ENCODE measurements around the gene TMEM132D. TPM values are rescaled to one million over a fixed set of nuclear protein-coding genes. Genes with fewer than 3 reads are reported as not detected.

Gene TMEM132D
- total RNA-seq, 1 experiment from 2014 or later = not detected

- H3K27ac ChIP-seq (ENCODE audit: low read depth, low read length, poor library complexity, severe bottlenecking) = no peak overlapping the region
- H3K4me3 ChIP-seq (ENCODE audit: low read depth, low read length, poor library complexity, severe bottlenecking) = no peak overlapping the region
- no peaks in the 10 kb centered on the region for H3K27me3 ChIP-seq (replicated peaks; ENCODE audit: insufficient read depth, low read depth, low read length, poor library complexity)
- intact Hi-C loops (cut with micrococcal nuclease; ENCODE audit: unreplicated experiment) = no loop called here
- POLR2A ChIA-PET (ENCODE audit: low non-redundant PET) = no interaction called here
- CTCF ChIA-PET = no interaction called here
- no peak for TF ChIP-seq CTCF (conservative IDR thresholded peaks at IDR 0.05; ENCODE audit: low read depth, low read length)
- TF ChIP-seq EZH2 (IDR thresholded peaks at IDR 0.05; ENCODE audit: borderline replicate concordance, low read depth, low read length, poor library complexity, severe bottlenecking) = no peak
- no peak for DNase-seq (ENCODE audit: low spot score)
- peaks cover 29% of the 10 kb centered on the region for H3K9me3 ChIP-seq (ENCODE audit: low read depth, low read length, poor library complexity, severe bottlenecking)
- no TSS peak for BruUV-seq (replicated peaks)
- no peaks in the 10 kb centered on the region for H3K4me1 ChIP-seq (ENCODE audit: insufficient read depth, low read length, poor library complexity, severe bottlenecking)
- H3K36me3 ChIP-seq (ENCODE audit: insufficient read depth, low read length, poor library complexity, severe bottlenecking) = no peaks in the 10 kb centered on the region
Observed at GRCh38 chr12:129622566-129622965, 281.3 kb downstream of the TMEM132D start.

DNA sequence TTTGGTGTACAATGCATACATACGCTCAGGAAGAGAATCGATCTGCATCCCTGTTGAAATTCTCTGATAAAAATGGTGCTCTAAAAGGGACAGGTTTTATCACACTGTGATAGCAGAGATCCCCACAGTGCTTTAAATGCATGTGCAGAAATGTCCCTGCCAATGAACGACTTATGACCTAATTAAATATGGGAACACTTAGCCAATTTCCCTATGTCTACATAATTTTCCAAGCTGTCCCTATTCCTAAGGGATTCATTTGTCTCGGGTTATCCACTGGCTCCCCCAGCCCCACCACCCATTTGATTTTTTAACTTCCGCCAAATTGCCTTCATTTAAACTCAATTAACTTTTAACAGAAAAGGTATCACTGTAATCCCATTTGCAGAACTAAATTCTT, 284.6 kb downstream of the TMEM132D start:
- no peaks in the 10 kb centered on the region for H3K27me3 ChIP-seq (replicated peaks; ENCODE audit: insufficient read depth, low read depth, low read length, poor library complexity)
- BruUV-seq (replicated peaks) = no TSS peak
- ChIA-PET CTCF (no interaction called here), POLR2A (ENCODE audit: low non-redundant PET) (no interaction called here)
- no peak overlapping the region for H3K27ac ChIP-seq (ENCODE audit: low read depth, low read length, poor library complexity, severe bottlenecking)
- intact Hi-C loops (cut with micrococcal nuclease; ENCODE audit: unreplicated experiment) = no loop called here
- H3K36me3 ChIP-seq (ENCODE audit: insufficient read depth, low read length, poor library complexity, severe bottlenecking) = no peaks in the 10 kb centered on the region
- TF ChIP-seq EZH2 (IDR thresholded peaks at IDR 0.05; ENCODE audit: borderline replicate concordance, low read depth, low read length, poor library complexity, severe bottlenecking) (no peak), CTCF (conservative IDR thresholded peaks at IDR 0.05; ENCODE audit: low read depth, low read length) (no peak)
- no peaks in the 10 kb centered on the region for H3K4me1 ChIP-seq (ENCODE audit: insufficient read depth, low read length, poor library complexity, severe bottlenecking)
- H3K9me3 ChIP-seq (ENCODE audit: low read depth, low read length, poor library complexity, severe bottlenecking) = peaks cover 34% of the 10 kb centered on the region
- no peak overlapping the region for H3K4me3 ChIP-seq (ENCODE audit: low read depth, low read length, poor library complexity, severe bottlenecking)
- DNase-seq (ENCODE audit: low spot score) = no peak

- CTCF ChIA-PET = no interaction called here
- no peak for DNase-seq (ENCODE audit: low spot score)
- intact Hi-C loops (cut with micrococcal nuclease; ENCODE audit: unreplicated experiment) = no loop called here
- Histone ChIP-seq H3K36me3 (ENCODE audit: insufficient read depth, low read length, poor library complexity, severe bottlenecking) (no peaks in the 10 kb centered on the region), H3K4me1 (ENCODE audit: insufficient read depth, low read length, poor library complexity, severe bottlenecking) (no peaks in the 10 kb centered on the region), H3K9me3 (ENCODE audit: low read depth, low read length, poor library complexity, severe bottlenecking) (peaks cover 42% of the 10 kb centered on the region), H3K27me3 (replicated peaks; ENCODE audit: insufficient read depth, low read depth, low read length, poor library complexity) (no peaks in the 10 kb centered on the region), H3K4me3 (ENCODE audit: low read depth, low read length, poor library complexity, severe bottlenecking) (no peak overlapping the region), H3K27ac (ENCODE audit: low read depth, low read length, poor library complexity, severe bottlenecking) (no peak overlapping the region)
- no TSS peak for BruUV-seq (replicated peaks)
- TF ChIP-seq EZH2 (IDR thresholded peaks at IDR 0.05; ENCODE audit: borderline replicate concordance, low read depth, low read length, poor library complexity, severe bottlenecking) (no peak), CTCF (conservative IDR thresholded peaks at IDR 0.05; ENCODE audit: low read depth, low read length) (no peak)
- POLR2A ChIA-PET (ENCODE audit: low non-redundant PET) = no interaction called here
Observed at GRCh38 chr12:129617849-129618248, 286.0 kb downstream of the TMEM132D start.
